ENCODE data around the gene HES4. TPM values are rescaled to one million over a fixed set of nuclear protein-coding genes. Genes with fewer than 3 reads are reported as not detected.

HES4 gene
- total and polyA plus RNA-seq, 10 of the 15 experiments (the other 5 are each of a cell fraction or from before 2014, with no cell fraction given): 0.44 to 1.7 (median 0.85) TPM; not detected in 5

DNA sequence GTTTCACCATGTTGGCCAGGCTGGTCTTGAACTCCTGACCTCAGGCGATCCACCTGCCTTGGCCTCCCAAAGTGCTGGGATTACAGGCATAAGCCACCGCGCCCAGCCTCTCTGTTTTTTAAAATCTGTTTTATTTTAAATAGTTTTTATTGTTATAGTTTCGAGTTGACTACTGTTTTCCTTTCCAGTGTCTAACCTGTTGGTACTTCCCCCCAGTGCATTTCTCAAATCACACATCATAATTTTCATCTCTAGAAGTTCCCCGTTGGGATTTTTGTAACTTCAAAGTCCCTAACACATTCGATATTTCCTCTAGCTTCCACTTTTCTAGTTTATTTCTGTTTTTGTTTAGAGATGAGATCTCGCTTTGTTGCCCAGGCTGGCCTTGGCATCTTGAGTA is 7.5 kb downstream of the HES4 start:
- in situ Hi-C loops (cut with MboI) (no loop called here), intact Hi-C loops (cut with micrococcal nuclease; ENCODE audit: unreplicated experiment) (no loop called here)
- Histone ChIP-seq H3K9ac (ENCODE audit: control insufficient read depth, insufficient read depth, low read length) (no peak overlapping the region), H3K36me3 (ENCODE audit: control insufficient read depth in 2 of 2, insufficient read depth in 2 of 2, low read length in 1 of 2) (no peaks in the 10 kb centered on the region), H3K4me2 (ENCODE audit: control insufficient read depth, insufficient read depth) (peak overlapping the region; percentile 21), H2AFZ (ENCODE audit: control insufficient read depth, low read depth, low read length) (no peak overlapping the region), H3K79me2 (ENCODE audit: control insufficient read depth, insufficient read depth, low read length) (no peaks in the 10 kb centered on the region), H4K20me1 (ENCODE audit: control insufficient read depth, insufficient read depth) (no peaks in the 10 kb centered on the region), H3K4me3 (no peak overlapping the region), H3K27ac (ENCODE audit: control insufficient read depth, insufficient read depth) (peak overlapping the region; percentile 13), H3K27me3 (replicated peaks in 1 of 2; ENCODE audit: control insufficient read depth in 2 of 2, insufficient read depth in 2 of 2, low read length in 1 of 2) (peaks cover 0 to 4% of the 10 kb centered on the region in 2 experiments; a peak in 1 of 4 replicates), H3K4me1 (ENCODE audit: control insufficient read depth, insufficient read depth, low read length) (peaks cover 20% of the 10 kb centered on the region), H3K9me3 (replicated peaks; ENCODE audit: control insufficient read depth, insufficient read depth, low read length) (peaks cover 3% of the 10 kb centered on the region; the same call in 2 of the 3 replicates)
- RAD21 ChIA-PET (ENCODE audit: unreplicated experiment): interaction anchor here (0.6 to 1.7 kb wide), 8 partner anchors 8 to 86 kb away, joined by 3 to 7 read pairs (median 3); partner anchors contain the start of genes AGRN and ISG15
- SMC1A ChIA-PET (ENCODE audit: uncharacterized antibody, unreplicated experiment): interaction anchor here (0.9 to 2.2 kb wide), 7 partner anchors 10 to 238 kb away, joined by 3 to 8 read pairs (median 4); partner anchors contain the start of gene ISG15
- FAIRE-seq: peak; percentile 18
- no TSS peak for BruUV-seq (replicated peaks)
- POLR2A ChIA-PET: interaction anchor here (0.8 to 2.4 kb wide), 8 partner anchors 9 to 72 kb away, joined by 3 to 11 read pairs (median 4); partner anchors contain the start of gene ISG15
- peak; percentile 38 for DNase-seq (ENCODE audit: low read depth, low spot score)
- CTCF ChIA-PET: interaction anchor here (1.0 to 4.7 kb wide), 7 partner anchors 9 to 71 kb away, joined by 3 to 34 read pairs (median 6); partner anchors contain the start of gene ISG15
- 7% methylated on average over 7 of the region's 7 CpGs for WGBS (ENCODE audit: insufficient coverage, insufficient replicate concordance, low lambda C conversion rate, missing lambda C conversion rate)
- peak; percentile 82 for ATAC-seq
- TF ChIP-seq ZSCAN29 (IDR thresholded peaks at IDR 0.05) (no peak), HDGF (IDR thresholded peaks at IDR 0.05) (no peak), MEF2B (IDR thresholded peaks at IDR 0.05; ENCODE audit: partially characterized antibody, poor library complexity, severe bottlenecking) (peak; percentile 48), DPF2 (IDR thresholded peaks at IDR 0.05) (peak; percentile 66; the same call in 1 of the 2 replicates), RELA (IDR thresholded peaks at IDR 0.05; ENCODE audit: borderline replicate concordance, partially characterized antibody) (no peak), NFYA (IDR thresholded peaks at IDR 0.05; ENCODE audit: borderline replicate concordance, low read depth, low read length) (no peak)
- TF ChIP-seq, protein P1, sequence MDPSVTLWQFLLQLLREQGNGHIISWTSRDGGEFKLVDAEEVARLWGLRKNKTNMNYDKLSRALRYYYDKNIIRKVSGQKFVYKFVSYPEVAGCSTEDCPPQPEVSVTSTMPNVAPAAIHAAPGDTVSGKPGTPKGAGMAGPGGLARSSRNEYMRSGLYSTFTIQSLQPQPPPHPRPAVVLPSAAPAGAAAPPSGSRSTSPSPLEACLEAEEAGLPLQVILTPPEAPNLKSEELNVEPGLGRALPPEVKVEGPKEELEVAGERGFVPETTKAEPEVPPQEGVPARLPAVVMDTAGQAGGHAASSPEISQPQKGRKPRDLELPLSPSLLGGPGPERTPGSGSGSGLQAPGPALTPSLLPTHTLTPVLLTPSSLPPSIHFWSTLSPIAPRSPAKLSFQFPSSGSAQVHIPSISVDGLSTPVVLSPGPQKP (IDR thresholded peaks at IDR 0.05; ENCODE audit: low read depth, low read length): no peak
- TF ChIP-seq, protein P2, sequence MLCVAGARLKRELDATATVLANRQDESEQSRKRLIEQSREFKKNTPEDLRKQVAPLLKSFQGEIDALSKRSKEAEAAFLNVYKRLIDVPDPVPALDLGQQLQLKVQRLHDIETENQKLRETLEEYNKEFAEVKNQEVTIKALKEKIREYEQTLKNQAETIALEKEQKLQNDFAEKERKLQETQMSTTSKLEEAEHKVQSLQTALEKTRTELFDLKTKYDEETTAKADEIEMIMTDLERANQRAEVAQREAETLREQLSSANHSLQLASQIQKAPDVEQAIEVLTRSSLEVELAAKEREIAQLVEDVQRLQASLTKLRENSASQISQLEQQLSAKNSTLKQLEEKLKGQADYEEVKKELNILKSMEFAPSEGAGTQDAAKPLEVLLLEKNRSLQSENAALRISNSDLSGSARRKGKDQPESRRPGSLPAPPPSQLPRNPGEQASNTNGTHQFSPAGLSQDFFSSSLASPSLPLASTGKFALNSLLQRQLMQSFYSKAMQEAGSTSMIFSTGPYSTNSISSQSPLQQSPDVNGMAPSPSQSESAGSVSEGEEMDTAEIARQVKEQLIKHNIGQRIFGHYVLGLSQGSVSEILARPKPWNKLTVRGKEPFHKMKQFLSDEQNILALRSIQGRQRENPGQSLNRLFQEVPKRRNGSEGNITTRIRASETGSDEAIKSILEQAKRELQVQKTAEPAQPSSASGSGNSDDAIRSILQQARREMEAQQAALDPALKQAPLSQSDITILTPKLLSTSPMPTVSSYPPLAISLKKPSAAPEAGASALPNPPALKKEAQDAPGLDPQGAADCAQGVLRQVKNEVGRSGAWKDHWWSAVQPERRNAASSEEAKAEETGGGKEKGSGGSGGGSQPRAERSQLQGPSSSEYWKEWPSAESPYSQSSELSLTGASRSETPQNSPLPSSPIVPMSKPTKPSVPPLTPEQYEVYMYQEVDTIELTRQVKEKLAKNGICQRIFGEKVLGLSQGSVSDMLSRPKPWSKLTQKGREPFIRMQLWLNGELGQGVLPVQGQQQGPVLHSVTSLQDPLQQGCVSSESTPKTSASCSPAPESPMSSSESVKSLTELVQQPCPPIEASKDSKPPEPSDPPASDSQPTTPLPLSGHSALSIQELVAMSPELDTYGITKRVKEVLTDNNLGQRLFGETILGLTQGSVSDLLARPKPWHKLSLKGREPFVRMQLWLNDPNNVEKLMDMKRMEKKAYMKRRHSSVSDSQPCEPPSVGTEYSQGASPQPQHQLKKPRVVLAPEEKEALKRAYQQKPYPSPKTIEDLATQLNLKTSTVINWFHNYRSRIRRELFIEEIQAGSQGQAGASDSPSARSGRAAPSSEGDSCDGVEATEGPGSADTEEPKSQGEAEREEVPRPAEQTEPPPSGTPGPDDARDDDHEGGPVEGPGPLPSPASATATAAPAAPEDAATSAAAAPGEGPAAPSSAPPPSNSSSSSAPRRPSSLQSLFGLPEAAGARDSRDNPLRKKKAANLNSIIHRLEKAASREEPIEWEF (IDR thresholded peaks at IDR 0.05; ENCODE audit: insufficient replicate concordance, low read depth, low read length): no peak
- TF ChIP-seq, protein P3, sequence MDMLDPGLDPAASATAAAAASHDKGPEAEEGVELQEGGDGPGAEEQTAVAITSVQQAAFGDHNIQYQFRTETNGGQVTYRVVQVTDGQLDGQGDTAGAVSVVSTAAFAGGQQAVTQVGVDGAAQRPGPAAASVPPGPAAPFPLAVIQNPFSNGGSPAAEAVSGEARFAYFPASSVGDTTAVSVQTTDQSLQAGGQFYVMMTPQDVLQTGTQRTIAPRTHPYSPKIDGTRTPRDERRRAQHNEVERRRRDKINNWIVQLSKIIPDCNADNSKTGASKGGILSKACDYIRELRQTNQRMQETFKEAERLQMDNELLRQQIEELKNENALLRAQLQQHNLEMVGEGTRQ (IDR thresholded peaks at IDR 0.05; ENCODE audit: borderline replicate concordance, low read depth, low read length): no peak
- TF ChIP-seq, protein P4, sequence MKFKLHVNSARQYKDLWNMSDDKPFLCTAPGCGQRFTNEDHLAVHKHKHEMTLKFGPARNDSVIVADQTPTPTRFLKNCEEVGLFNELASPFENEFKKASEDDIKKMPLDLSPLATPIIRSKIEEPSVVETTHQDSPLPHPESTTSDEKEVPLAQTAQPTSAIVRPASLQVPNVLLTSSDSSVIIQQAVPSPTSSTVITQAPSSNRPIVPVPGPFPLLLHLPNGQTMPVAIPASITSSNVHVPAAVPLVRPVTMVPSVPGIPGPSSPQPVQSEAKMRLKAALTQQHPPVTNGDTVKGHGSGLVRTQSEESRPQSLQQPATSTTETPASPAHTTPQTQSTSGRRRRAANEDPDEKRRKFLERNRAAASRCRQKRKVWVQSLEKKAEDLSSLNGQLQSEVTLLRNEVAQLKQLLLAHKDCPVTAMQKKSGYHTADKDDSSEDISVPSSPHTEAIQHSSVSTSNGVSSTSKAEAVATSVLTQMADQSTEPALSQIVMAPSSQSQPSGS (IDR thresholded peaks at IDR 0.05; ENCODE audit: low read length): no peak
- TF ChIP-seq, protein P5, sequence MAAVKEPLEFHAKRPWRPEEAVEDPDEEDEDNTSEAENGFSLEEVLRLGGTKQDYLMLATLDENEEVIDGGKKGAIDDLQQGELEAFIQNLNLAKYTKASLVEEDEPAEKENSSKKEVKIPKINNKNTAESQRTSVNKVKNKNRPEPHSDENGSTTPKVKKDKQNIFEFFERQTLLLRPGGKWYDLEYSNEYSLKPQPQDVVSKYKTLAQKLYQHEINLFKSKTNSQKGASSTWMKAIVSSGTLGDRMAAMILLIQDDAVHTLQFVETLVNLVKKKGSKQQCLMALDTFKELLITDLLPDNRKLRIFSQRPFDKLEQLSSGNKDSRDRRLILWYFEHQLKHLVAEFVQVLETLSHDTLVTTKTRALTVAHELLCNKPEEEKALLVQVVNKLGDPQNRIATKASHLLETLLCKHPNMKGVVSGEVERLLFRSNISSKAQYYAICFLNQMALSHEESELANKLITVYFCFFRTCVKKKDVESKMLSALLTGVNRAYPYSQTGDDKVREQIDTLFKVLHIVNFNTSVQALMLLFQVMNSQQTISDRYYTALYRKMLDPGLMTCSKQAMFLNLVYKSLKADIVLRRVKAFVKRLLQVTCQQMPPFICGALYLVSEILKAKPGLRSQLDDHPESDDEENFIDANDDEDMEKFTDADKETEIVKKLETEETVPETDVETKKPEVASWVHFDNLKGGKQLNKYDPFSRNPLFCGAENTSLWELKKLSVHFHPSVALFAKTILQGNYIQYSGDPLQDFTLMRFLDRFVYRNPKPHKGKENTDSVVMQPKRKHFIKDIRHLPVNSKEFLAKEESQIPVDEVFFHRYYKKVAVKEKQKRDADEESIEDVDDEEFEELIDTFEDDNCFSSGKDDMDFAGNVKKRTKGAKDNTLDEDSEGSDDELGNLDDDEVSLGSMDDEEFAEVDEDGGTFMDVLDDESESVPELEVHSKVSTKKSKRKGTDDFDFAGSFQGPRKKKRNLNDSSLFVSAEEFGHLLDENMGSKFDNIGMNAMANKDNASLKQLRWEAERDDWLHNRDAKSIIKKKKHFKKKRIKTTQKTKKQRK (IDR thresholded peaks at IDR 0.05; ENCODE audit: low read depth, low read length): no peak

All from GM12878 (cell line).